ENCODE measurements around the gene TNK2. TPM values are rescaled to one million over a fixed set of nuclear protein-coding genes. Genes with fewer than 3 reads are reported as not detected.

The TNK2 gene
- total RNA-seq, 8 experiments from 2014 or later = 4.4 to 18.7 (median 14.2) TPM

GRCh38 chr3:195913382-195913781 is 5.0 kb upstream of the TNK2 start:
- WGBS, 10 experiments = 60 to 100% (median 81%) methylated on average over 1 to 7 of the region's 11 CpGs; no CpG with 5 or more reads in 3 of the 10 experiments
- Histone ChIP-seq H3K27ac (no peak overlapping the region), H3K4me1 (replicated peaks in 1 of 2) (peaks cover 2 to 12% of the 10 kb centered on the region in 2 donors), H3K4me3 (no peak overlapping the region)
- in situ Hi-C loops (cut with MboI; ENCODE audit: low pct_unique_long_range_greater_than_20kb in 2 of 9, low sequenced_read_pairs in 9 of 9, unreplicated experiment in 9 of 9) = loop anchor here in 1 of 9 experiments (10.0 kb wide), 1 partner anchor 49 kb away; no protein-coding TSS in a partner anchor
- no peak for ATAC-seq (replicated peaks in 6 of 8)

- no peak for ATAC-seq (replicated peaks in 6 of 8)
- in situ Hi-C loops (cut with MboI; ENCODE audit: low pct_unique_long_range_greater_than_20kb in 2 of 9, low sequenced_read_pairs in 9 of 9, unreplicated experiment in 9 of 9) = loop anchor here in 1 of 9 experiments (10.0 kb wide), 1 partner anchor 47 kb away; no protein-coding TSS in a partner anchor
- Histone ChIP-seq H3K4me1 (replicated peaks in 1 of 2) (peaks cover 13 to 24% of the 10 kb centered on the region in 2 donors), H3K27ac (no peak overlapping the region), H3K4me3 (no peak overlapping the region)
- 6 to 100% (median 83%) methylated on average over 1 to 3 of the region's 4 CpGs; no CpG with 5 or more reads in 5 of the 10 experiments for WGBS, 10 experiments
Measured at GRCh38 chr3:195911946-195912270, 3.6 kb upstream of the TNK2 start.

GRCh38 chr3:195911041-195911945 is 2.9 kb upstream of the TNK2 start:
- no peak for ATAC-seq (replicated peaks in 6 of 8)
- in situ Hi-C loops (cut with MboI; ENCODE audit: low pct_unique_long_range_greater_than_20kb in 2 of 9, low sequenced_read_pairs in 9 of 9, unreplicated experiment in 9 of 9) = loop anchor here in 1 of 9 experiments (10.0 kb wide), 1 partner anchor 46 kb away; no protein-coding TSS in a partner anchor
- WGBS, 10 experiments = 53 to 100% (median 90%) methylated on average over 1 to 9 of the region's 14 CpGs
- Histone ChIP-seq H3K4me1 (replicated peaks in 1 of 2) (peaks cover 15 to 25% of the 10 kb centered on the region in 2 donors), H3K4me3 (no peak overlapping the region), H3K27ac (no peak overlapping the region)

GRCh38 chr3:195910499-195910845 is 2.1 kb upstream of the TNK2 start:
- peak overlapping the region in 3 of 5 donors; percentile 63 to 78 (median 67) for H3K4me3 ChIP-seq
- in situ Hi-C loops (cut with MboI; ENCODE audit: low pct_unique_long_range_greater_than_20kb in 2 of 9, low sequenced_read_pairs in 9 of 9, unreplicated experiment in 9 of 9) = loop anchor here in 1 of 9 experiments (10.0 kb wide), 1 partner anchor 46 kb away; no protein-coding TSS in a partner anchor
- H3K4me1 ChIP-seq (replicated peaks in 1 of 2) = peaks cover 15 to 25% of the 10 kb centered on the region in 2 donors
- 33 to 100% (median 70%) methylated on average over 1 to 6 of the region's 8 CpGs; no CpG with 5 or more reads in 3 of the 10 experiments for WGBS, 10 experiments
- H3K27ac ChIP-seq = no peak overlapping the region
- no peak for ATAC-seq (replicated peaks in 6 of 8)

- H3K4me3 ChIP-seq = peak overlapping the region; percentile 60 to 78 (median 67)
- peaks cover 14 to 22% of the 10 kb centered on the region in 2 donors for H3K4me1 ChIP-seq (replicated peaks in 1 of 2)
- WGBS, 10 experiments = 0 to 67% (median 35%) methylated on average over 1 to 9 of the region's 68 CpGs; no CpG with 5 or more reads in 1 of the 10 experiments
- peak; percentile 53 to 78 (median 71) for ATAC-seq (replicated peaks in 6 of 8)
- peak overlapping the region; percentile 27 to 80 for H3K27ac ChIP-seq
- in situ Hi-C loops (cut with MboI; ENCODE audit: low pct_unique_long_range_greater_than_20kb in 2 of 9, low sequenced_read_pairs in 9 of 9, unreplicated experiment in 9 of 9) = loop anchor here in 1 of 9 experiments (10.0 kb wide), 1 partner anchor 45 kb away; no protein-coding TSS in a partner anchor
Measured at GRCh38 chr3:195909644-195910498, 1.5 kb upstream of the TNK2 start.

GRCh38 chr3:195908694-195909581 is 587 bp upstream of the TNK2 start:
- ATAC-seq (replicated peaks in 6 of 8) = peak; percentile 52 to 81 (median 76)
- 0% methylated on average over 1 to 5 of the region's 103 CpGs; no CpG with 5 or more reads in 8 of the 10 experiments for WGBS, 10 experiments
- Histone ChIP-seq H3K4me3 (peak overlapping the region; percentile 60 to 78 (median 67)), H3K4me1 (replicated peaks in 1 of 2) (peaks cover 12 to 19% of the 10 kb centered on the region in 2 donors), H3K27ac (peak overlapping the region; percentile 27 to 80)
- in situ Hi-C loops (cut with MboI; ENCODE audit: low pct_unique_long_range_greater_than_20kb in 2 of 9, low sequenced_read_pairs in 9 of 9, unreplicated experiment in 9 of 9) = no loop called here

GRCh38 chr3:195907684-195907933 is 742 bp downstream of the TNK2 start:
- H3K4me1 ChIP-seq (replicated peaks in 1 of 2) = peaks cover 12 to 19% of the 10 kb centered on the region in 2 donors
- in situ Hi-C loops (cut with MboI; ENCODE audit: low pct_unique_long_range_greater_than_20kb in 2 of 9, low sequenced_read_pairs in 9 of 9, unreplicated experiment in 9 of 9) = no loop called here
- WGBS, 10 experiments = 17 to 60% methylated on average over 1 of the region's 6 CpGs; no CpG with 5 or more reads in 8 of the 10 experiments
- H3K27ac ChIP-seq = no peak overlapping the region
- ATAC-seq (replicated peaks in 6 of 8) = no peak
- peak overlapping the region; percentile 60 to 78 (median 67) for H3K4me3 ChIP-seq

GRCh38 chr3:195906865-195907683 is 1.3 kb downstream of the TNK2 start:
- no peak for ATAC-seq (replicated peaks in 6 of 8)
- Histone ChIP-seq H3K4me3 (peak overlapping the region in 3 of 5 donors; percentile 60 to 78 (median 63)), H3K4me1 (replicated peaks in 1 of 2) (peaks cover 12 to 19% of the 10 kb centered on the region in 2 donors), H3K27ac (no peak overlapping the region)
- in situ Hi-C loops (cut with MboI; ENCODE audit: low pct_unique_long_range_greater_than_20kb in 2 of 9, low sequenced_read_pairs in 9 of 9, unreplicated experiment in 9 of 9) = no loop called here
- 50 to 96% (median 86%) methylated on average over 2 to 13 of the region's 23 CpGs; no CpG with 5 or more reads in 3 of the 10 experiments for WGBS, 10 experiments

GRCh38 chr3:195905970-195906864 is 2.1 kb downstream of the TNK2 start:
- ATAC-seq (replicated peaks in 6 of 8) = peak in 1 of 8 experiments; percentile 12
- Histone ChIP-seq H3K4me3 (no peak overlapping the region), H3K27ac (no peak overlapping the region), H3K4me1 (replicated peaks in 1 of 2) (peaks cover 12 to 19% of the 10 kb centered on the region in 2 donors)
- in situ Hi-C loops (cut with MboI; ENCODE audit: low pct_unique_long_range_greater_than_20kb in 2 of 9, low sequenced_read_pairs in 9 of 9, unreplicated experiment in 9 of 9) = no loop called here
- WGBS, 10 experiments = 49 to 100% (median 80%) methylated on average over 2 to 12 of the region's 17 CpGs

GRCh38 chr3:195904368-195904767 is 4.0 kb downstream of the TNK2 start:
- no peak for ATAC-seq (replicated peaks in 6 of 8)
- H3K4me1 ChIP-seq (replicated peaks in 1 of 2) = peaks cover 12 to 14% of the 10 kb centered on the region in 2 donors
- H3K27ac ChIP-seq = no peak overlapping the region
- 80 to 100% (median 93%) methylated on average over 1 to 4 of the region's 4 CpGs; no CpG with 5 or more reads in 2 of the 10 experiments for WGBS, 10 experiments
- no peak overlapping the region for H3K4me3 ChIP-seq
- in situ Hi-C loops (cut with MboI; ENCODE audit: low pct_unique_long_range_greater_than_20kb in 2 of 9, low sequenced_read_pairs in 9 of 9, unreplicated experiment in 9 of 9) = no loop called here

GRCh38 chr3:195903950-195904290 is 4.4 kb downstream of the TNK2 start:
- WGBS, 10 experiments = 73 to 100% (median 91%) methylated on average over 2 to 6 of the region's 6 CpGs

More at GRCh38 chr3:195903950-195904290, 4.4 kb downstream of the TNK2 start:
- Histone ChIP-seq H3K4me3 (no peak overlapping the region), H3K4me1 (replicated peaks in 1 of 2) (peaks cover 12 to 14% of the 10 kb centered on the region in 2 donors), H3K27ac (no peak overlapping the region)
- in situ Hi-C loops (cut with MboI; ENCODE audit: low pct_unique_long_range_greater_than_20kb in 2 of 9, low sequenced_read_pairs in 9 of 9, unreplicated experiment in 9 of 9) = no loop called here
- ATAC-seq (replicated peaks in 6 of 8) = no peak

Measured in motor neuron (in vitro differentiated cells).